Right renal pelvis (tissue), 4 donors: ENCODE results near the gene ZC2HC1C. TPM values are rescaled to one million over a fixed set of nuclear protein-coding genes. Genes with fewer than 3 reads are reported as not detected.

Experiments used
- DNase-seq, 4 donors: peaks; one replicate each; pipeline ENCODE4 v3.0.0-alpha.2; 2013; ENCODE audit warnings: low read depth in 4 of 4, low spot score in 3 of 4, missing footprints in 1 of 4
- polyA plus RNA-seq, 4 donors: library from polyadenylated mRNA; unstranded; fragments of 120-200 nt; gene quantifications; one replicate each; pipeline ENCODE4 v1.2.1, GENCODE V29; 2013; ENCODE audit not compliant: insufficient read length in 4 of 4

Gene ZC2HC1C, protein sequence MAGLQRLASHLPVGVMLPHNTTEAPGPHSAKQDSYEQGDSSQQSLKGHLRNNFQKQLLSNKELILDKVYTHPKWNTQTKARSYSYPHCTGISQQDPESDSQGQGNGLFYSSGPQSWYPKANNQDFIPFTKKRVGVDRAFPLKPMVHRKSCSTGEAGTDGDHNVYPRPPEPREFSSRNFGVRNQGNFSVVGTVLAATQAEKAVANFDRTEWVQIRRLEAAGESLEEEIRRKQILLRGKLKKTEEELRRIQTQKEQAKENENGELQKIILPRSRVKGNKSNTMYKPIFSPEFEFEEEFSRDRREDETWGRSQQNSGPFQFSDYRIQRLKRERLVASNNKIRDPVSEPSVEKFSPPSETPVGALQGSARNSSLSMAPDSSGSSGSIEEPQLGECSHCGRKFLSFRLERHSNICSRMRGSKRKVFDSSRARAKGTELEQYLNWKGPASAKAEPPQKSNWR
- 1 to 10 TPM; 7.1 to 8.2 (median 7.6) TPM for polyA plus RNA-seq

DNA sequence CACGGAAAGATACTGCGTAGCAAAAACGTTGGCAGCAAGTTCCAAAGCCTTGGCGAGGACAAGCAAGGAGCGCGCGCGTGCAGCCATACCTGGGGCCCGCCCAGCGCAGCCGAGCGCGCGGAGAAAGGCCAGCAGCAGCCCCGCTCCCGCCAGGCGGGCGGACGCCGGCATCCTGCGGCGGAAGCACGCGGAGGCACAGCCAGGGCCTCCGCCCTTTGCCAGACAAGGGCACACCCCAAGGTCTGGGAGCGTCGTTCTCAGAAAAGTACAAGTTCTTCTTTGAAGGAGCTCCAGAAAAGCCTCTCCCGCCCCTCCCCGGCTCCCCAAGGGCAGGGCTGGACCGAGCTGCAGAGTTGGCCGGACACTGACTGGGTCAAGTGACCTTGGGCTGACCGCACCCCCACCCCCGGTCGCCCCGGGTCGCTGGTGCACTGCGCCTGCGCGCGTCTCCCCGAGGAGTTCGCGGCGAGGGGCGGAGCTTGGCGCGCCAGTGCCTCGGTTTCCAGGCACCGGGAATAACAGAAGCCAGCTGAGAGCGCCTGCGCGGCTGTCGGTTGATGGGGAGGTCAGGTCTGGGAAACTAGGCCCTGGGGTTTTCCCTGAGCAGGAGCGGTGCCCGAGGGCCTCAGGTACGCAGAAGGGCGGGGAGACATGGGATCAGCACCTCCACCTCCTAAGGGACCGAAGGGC lies at the start of gene ZC2HC1C:
Gene ZC2HC1C, plus strand, starts transcription at position 521 of the 690 bp plus-strand sequence. CDS start 933 bp downstream, outside the sequence.
- peak; percentile 81 to 87 (median 86) for DNase-seq

DNA sequence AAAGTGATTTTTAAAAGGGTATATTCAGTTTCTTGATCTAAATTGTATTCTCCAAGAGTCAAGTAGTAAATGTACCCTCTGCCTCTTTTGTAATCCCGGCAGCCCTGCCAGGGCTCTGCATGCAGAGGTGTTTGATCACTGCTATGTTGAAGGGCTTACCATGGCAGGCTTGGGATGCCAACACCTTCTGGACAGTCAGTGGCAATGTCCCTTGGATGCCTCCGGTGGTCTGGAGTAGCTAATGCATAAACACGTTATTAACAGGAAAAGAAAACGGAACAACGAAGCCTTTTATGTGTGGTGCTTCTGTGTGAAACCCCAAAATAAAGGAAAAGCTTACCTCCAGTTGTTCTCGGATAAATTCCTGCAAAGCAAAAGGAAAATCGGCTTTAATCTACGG lies 46.8 kb upstream of the ZC2HC1C start:
- DNase-seq = no peak

DNA sequence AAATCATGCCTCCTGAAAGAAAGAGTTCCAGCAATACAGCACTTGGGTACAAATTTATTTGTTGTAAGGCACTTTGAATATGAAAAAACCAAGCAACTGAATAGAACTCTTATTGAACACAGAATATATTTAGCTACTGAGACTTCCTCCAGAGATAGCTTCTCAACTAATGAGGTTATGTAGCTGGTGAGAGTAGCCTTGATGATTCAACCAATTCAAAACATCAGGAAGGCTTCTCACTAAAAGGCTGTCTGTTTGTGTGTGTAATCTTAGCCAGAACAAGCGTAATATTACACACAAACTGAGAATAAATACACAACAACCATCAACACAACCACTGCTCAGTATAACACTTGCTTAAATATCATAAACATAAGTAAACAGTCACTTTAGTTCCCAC lies 46.3 kb upstream of the ZC2HC1C start:
- no peak for DNase-seq

DNA sequence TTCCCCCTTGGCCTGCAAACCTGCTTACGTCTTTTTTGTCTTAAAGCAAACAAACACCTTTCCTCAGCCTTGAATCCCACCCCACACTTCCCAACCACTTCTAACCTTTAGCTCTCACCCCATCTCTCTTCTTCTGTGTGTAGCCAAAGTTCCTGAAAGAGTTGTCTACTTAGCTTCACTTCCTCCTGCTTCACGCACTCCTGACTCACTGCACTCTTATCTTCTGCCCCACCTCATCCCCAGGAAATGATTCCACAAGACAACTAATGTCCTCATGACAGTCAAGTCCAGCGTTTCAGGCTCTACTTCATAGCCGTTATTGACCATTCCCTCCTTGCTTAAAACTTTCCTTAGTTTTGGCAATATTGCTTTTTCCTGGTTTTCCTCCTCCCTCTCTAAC lies 44.4 kb upstream of the ZC2HC1C start:
- no peak for DNase-seq

DNA sequence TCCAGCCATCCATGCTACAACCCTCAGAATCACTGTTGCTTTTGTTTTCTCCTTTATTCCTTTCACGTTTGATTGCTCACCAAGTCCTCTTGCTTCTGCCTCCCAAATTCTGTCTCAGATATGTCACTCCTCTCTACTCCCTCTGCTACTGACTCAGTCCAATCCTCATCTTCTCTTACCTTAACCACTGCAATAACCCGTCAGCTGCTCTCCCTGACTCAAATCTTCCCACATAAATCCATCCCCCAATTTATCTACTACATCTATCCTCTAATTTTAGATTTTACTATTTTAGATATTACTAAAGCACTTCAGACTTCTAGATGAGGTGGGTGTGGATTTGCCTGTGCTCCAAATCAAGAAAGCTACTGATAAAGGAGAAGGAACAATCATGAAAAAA lies 43.6 kb upstream of the ZC2HC1C start:
- DNase-seq = no peak

DNA sequence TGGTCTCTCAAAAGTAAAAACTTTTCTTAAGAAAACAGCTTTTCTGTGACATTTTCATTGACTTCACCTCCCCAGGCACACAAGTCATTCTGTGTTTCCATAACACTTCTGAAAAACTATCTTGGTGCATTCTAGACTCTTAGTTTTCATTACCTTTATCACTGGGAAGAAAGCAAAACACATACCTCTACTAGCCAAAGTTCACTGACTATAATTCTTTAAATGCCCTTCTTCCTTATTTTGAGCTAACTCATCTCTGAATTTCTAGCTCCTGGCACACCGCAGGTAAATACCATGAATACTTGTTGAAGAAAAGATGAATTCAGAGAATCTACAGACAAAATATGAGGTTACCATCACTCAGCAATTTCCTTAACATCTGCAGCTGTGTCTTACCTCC lies 39.3 kb upstream of the ZC2HC1C start:
- no peak for DNase-seq

DNA sequence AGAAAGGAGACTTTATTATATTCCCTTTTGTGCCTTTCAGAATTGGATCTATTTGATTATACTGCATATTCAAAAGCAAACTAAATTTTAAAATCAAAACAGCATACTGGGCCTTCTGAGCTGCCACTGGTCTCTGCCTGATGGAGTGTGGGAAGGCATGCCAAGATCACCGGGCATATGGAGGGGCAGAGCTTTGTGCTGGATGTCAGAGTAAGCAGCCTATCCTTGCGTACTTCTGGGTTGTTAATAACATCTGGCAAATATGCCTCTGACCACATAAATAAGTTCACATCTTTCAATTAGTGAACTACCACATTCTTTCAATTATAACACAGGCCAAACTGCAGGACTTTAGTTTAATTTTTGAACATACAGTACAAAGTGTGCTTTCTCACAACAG lies 36.5 kb upstream of the ZC2HC1C start:
- no peak for DNase-seq

DNA sequence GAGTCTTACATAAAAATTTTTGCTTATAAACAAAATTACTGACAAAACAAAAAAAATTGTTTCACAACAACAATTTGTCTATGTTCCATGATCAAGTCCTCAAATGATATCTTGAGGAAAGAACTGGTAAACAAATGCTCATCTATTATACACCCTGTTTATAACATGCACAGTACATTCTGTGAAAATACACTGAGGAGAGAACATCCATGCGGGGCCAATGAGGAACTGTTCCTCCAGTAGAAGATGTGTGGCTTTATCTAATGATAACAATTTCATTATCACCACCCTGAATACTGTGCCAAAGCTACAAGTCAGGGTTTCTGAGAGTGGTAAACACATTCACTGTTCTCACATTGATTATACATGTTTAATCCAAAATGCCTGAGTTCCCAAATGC lies 28.9 kb upstream of the ZC2HC1C start:
- DNase-seq = no peak

DNA sequence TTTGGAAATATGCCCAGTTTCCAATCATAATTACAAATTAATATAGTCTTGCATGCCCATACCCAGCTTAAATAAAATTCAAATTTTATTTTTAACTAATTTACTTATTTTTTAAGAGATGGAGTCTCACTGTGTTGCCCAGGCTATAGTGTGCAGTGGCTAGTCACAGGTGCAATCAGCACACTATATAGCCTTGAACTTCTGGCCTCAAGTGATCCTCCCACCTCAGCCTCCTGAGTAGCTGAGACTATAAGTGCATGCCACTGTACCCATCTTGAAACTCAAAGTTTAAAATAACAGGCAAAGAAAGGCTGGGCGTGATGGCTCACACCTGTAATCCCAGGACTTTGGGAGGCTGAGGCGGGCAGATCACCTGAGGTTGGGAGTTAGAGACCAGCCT lies 28.5 kb upstream of the ZC2HC1C start:
- DNase-seq = no peak

DNA sequence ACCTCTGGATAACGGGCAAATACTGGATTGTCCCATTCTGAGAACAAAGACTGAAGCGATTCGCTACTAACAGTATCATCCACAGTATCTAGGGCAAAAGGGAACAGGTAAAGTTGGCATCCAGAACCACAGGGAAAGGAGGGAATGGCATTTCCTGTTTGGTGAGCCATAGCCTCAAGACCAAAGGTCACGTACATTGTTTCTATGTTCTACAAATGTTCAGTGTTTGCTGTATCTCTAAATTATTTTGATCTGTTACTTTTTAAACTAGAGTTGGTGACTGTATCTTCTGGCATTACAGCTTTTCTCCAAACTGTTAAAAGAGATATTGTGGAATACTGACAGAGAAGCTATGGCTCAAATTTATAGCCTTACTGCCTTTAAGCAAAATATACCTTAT lies 27.8 kb upstream of the ZC2HC1C start:
- no peak for DNase-seq

DNA sequence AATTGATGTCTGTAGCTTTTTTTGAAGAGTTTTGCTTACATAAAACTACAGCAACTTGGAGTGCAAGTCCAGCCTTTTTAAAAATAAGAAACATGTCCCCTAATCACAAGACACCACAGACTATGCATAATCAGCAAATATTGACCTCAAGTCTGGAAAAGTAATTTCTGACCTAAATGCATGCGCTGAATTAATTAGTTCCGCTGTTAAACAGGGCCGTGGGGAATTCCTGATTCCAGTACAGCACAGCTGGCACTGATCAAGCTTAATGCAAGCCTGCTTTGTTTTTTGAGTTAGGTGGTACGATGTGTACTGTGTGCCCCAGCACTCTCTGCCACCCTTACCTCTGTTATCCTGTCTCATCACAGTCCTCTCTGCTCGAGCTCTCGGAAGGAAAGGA lies 27.4 kb upstream of the ZC2HC1C start:
- DNase-seq = no peak

DNA sequence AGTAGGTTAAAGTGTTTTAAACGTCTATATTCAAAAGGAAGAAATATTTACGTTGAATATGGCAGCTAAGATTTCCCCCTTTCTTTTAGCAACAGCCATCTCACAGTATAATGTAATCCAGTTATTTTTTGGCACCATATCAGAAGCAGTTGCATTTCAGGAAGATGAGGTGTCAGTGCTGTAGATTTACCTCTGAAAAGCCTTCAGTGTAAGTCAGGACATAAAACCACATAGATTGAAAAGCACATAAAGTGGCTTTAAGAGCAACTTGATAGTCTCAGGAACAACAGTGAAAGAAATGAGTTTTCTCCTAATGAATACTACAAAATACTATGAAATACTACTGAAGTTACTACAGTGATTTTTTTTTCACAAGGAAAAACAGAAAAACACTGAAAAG lies 25.1 kb upstream of the ZC2HC1C start:
- no peak for DNase-seq

DNA sequence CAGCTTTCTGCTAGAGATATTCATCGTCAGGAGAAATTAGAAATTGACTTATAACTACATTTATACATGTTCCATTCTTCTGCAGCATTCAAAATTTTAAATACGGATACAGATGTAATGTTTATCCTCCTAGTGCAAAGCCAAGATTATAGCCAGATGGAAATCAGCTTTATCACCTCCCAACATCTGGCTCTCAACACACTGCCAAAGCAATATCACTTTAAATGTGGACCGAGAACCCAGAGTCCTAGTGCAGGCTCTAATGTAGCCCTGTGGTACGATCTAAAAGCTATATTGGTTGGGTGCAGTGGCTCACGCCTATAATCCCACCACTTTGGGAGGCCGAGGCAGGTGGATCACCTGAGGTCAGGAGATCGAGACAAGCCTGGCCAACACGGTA lies 24.7 kb upstream of the ZC2HC1C start:
- no peak for DNase-seq

DNA sequence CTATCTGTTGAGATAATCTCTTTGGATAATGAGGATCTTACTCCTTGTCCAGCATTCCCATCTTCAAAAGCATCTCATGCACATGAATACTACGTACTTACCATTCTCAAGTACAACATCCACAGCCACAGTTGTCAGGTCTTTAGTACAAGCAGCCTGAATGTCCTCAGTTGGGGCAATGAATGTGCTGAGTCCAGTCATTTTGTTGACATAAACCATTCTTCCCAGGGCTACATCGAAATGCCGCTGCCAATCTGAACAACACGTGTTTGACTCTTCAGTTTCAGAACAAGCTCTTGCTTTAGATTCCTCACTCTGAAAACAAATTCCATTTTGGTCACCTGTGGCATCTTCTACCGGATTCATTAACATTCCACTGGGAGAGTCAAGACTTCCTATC lies 23.2 kb upstream of the ZC2HC1C start:
- no peak for DNase-seq

DNA sequence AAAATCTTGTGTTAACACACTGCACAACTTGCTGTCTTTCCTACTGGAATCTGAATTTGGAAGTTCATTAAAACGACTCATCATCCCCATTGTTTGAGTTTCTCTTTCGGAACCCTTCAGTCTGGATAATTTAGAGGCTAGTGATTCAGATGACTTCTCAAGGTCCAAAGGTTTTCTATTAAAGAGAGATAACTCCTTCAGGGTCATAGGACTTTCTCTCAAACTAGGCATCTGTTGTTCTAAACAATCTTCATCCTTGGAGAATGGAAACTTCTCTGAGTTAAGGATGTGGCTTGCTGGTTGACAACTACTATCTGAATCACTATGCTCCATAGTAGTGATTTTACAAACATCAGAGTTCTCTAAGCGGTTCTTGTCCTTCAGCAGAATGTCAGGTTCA lies 22.5 kb upstream of the ZC2HC1C start:
- no peak for DNase-seq

DNA sequence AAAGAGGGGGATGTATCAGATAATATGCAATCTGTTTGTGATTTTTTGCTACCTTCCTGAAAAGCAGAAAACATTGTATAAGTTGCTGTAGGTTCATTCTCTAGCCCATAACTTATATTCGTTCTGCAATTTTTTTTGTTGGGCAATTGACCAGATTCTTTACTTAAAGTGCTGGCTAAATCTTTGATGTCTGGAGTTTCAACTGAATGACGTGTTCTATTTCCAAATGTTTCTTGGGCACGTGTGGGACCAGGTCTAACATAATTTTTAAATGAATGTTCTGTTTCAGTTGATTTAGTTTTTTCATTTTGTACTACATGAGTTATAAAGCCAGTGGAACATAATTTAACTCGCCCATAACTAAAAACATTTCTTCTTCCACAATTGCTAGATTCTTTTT lies 21.9 kb upstream of the ZC2HC1C start:
- no peak for DNase-seq

DNA sequence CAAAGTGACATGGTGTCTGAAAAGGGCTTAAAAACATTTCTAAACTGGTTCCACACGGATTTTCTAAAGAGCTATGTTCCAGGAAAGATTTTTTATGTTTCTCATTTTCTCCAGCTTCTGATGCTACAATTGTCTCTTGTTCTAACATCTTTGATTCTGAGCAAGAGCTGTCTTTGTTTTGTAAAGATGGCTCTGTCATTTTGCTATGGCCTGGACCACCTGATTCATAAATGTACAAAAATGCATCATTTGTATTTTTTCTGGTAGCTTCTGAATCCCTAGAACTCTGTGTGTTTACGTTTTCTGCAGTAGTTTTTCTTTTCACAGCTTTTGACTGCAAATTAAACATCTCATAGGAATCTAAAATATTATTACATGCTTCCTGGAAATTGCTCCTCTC lies 21.3 kb upstream of the ZC2HC1C start:
- DNase-seq = no peak

DNA sequence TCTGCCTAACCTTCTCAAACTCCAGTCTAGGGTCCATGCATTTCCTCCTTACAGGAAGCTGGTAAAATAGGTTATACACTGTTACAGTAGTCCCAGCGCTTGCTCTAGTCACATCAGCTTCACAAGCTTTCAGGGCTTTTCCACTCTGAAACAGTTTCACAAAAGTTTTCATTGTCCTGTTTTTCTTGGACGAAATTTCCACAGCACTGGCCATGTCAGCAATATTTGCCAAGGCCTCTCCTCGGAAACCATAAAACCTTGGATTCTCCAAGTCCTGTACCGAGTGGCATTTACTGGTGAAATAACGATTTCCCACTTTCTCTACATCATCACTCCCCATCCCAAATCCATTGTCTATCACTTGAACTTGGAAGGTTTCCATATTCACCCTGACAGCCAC lies 20.3 kb upstream of the ZC2HC1C start:
- no peak for DNase-seq

DNA sequence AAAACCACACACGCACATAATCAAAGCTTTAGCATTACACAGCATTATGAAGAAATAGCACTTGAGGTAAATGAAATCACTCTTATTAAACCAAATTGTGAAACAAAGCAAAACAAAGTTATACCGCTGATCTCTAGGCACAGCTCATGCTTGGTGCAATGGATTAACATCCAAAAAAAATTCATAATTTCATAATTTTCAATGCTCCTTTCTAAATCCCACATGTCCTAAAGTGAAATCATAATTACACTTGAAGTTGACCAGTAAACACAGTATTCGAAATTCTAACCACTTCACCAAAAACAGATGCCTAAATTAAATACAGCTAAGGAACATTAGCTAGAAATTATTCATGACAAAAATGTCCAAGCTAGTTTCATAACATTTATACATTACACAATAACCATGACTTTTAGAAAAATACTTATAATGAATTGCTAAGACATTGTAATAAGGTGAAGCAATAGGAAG lies 19.7 kb upstream of the ZC2HC1C start:
- DNase-seq = no peak

DNA sequence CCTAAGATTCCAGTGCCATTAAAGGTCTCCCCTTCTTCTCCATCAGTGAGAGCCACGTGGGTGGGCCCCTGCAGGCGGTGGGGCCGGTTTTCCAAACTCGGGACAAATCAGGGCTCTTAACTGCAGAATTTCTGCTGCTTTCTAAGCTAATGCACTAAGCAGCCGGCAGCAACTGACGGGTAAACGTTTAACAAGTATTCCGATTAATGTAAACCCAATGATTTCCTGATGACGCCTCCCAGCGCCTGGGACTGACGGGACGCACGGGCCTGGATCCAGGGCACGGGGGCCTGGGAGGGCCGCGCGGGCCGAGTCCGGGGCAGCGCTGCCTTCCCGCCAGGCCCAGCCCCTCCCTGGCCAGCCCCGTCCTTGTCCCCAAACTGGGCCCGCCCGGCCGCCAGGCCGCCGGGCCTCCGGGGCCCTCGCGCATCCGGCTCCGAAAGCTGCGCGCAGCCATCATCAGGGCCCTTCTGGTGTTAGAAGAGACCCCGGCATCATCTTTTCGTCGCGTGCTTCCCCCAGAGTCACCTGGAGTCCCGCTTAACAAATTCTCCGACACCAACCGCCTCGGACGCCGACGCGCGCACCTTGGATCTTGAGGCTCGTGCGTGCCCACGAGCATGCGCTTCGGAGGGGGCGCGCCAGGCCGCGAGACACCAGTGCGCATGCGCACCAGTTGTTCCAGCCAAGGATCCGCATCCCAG lies 18.4 kb upstream of the ZC2HC1C start, which contains the start of gene MLH3:
Gene MLH3, minus strand, starts transcription at position 616 of the 704 bp plus-strand sequence. CDS start 1,812 bp downstream, outside the sequence.
- DNase-seq = peak; percentile 80 to 93 (median 82)

DNA sequence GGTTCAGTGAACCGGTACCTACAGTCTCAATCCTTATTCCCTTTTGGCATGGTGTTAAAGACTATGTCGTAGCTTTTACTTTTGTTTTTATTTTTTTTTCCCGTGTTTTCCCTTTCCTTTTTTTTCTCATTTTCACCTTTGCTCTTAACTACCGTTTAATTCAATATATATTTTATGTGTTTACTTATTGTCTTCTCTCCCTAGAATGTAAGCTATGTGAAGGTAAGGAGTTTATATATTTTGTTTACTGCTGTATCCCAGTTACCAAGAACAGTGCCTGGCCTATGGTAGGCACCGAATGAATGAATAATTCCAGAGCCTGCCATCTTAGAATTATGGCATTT lies 17.9 kb upstream of the ZC2HC1C start:
- no peak for DNase-seq
